Naive thymus-derived CD8-positive, alpha-beta T cell (primary cell): ENCODE results near the gene CENPN. TPM values are rescaled to one million over a fixed set of nuclear protein-coding genes. Genes with fewer than 3 reads are reported as not detected.

Source experiments
- ATAC-seq, 2 donors: fragments of 150-1000 bp; cut with Tn5 transposase in 1 of 2; sonication (Bioruptor Pico), chemical (Tn5 transposase) in 1 of 2; 1 replicate in 1 of 2; 2 replicates in 1 of 2; pipeline ENCODE4 v1.10.0; 2021; ENCODE audit warnings: mild to moderate bottlenecking in 2 of 2, moderate library complexity in 2 of 2
- POLR2A ChIA-PET: fragments of 350-600 bp; sonication (Branson Sonifier 250); formaldehyde crosslinking; loops from one replicate; lab custom pipeline; 2021; ENCODE audit warnings: antibody characterized with exemption; lab: Charles Lee
- DNase-seq, 10 donors: peaks; one replicate each; pipeline versions ENCODE4 v3.0.0 to v3.0.0-alpha.2; 2020 to 2022
- H3K27ac Mint-ChIP-seq, 10 donors: one replicate each; pipeline ENCODE4 v1.8.0; 2020 to 2022; ENCODE audit warnings: mild to moderate bottlenecking in 10 of 10, mixed read lengths in 10 of 10, moderate library complexity in 4 of 10, inconsistent platforms in 1 of 10
- H3K27me3 Mint-ChIP-seq, 5 donors: one replicate each; pipeline ENCODE4 v1.8.0; 2021 to 2022; ENCODE audit warnings: mixed read lengths in 5 of 5
- H3K36me3 Mint-ChIP-seq, 3 donors: one replicate each; pipeline ENCODE4 v1.8.0; 2020 to 2022; ENCODE audit warnings: mixed read lengths in 3 of 3, mild to moderate bottlenecking in 2 of 3, inconsistent platforms in 1 of 3
- H3K4me1 Mint-ChIP-seq, 4 donors: one replicate each; pipeline ENCODE4 v1.8.0; 2021 to 2022; ENCODE audit warnings: mixed read lengths in 4 of 4
- H3K4me3 Mint-ChIP-seq, 10 donors: one replicate each; pipeline ENCODE4 v1.8.0; 2020 to 2022; ENCODE audit warnings: mild to moderate bottlenecking in 10 of 10, mixed read lengths in 10 of 10, moderate library complexity in 6 of 10, inconsistent platforms in 1 of 10
- H3K9me3 Mint-ChIP-seq, 9 donors: one replicate each; pipeline ENCODE4 v1.8.0; 2020 to 2022; ENCODE audit warnings: mixed read lengths in 9 of 9, mild to moderate bottlenecking in 3 of 9, inconsistent platforms in 1 of 9, moderate library complexity in 1 of 9
- polyA plus RNA-seq, 3 donors: library from polyadenylated mRNA; unstranded; fragments of 300-500 nt; fragmentation: Illumina TruSeq; gene quantifications; one replicate each; pipeline ENCODE4 v1.2.3, GENCODE V29; 2021
- total RNA-seq, 8 experiments: library from RNA in 2 of 8; stranded (reverse) in 2 of 8; gene quantifications; one replicate each; pipeline ENCODE4 v1.2.3 and lab custom pipeline; 2021 to 2026

Gene CENPN, protein sequence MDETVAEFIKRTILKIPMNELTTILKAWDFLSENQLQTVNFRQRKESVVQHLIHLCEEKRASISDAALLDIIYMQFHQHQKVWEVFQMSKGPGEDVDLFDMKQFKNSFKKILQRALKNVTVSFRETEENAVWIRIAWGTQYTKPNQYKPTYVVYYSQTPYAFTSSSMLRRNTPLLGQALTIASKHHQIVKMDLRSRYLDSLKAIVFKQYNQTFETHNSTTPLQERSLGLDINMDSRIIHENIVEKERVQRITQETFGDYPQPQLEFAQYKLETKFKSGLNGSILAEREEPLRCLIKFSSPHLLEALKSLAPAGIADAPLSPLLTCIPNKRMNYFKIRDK
- 1 to 10 TPM; 1.4 to 4.0 TPM for total RNA-seq
- 1 to 10 TPM; 1.7 to 4.5 (median 3.0) TPM for polyA plus RNA-seq
- 3.8 to 33.0 (median 12.0) reads per million in 6 experiments for total RNA-seq (lab: John Stamatoyannopoulos, UW)

DNA sequence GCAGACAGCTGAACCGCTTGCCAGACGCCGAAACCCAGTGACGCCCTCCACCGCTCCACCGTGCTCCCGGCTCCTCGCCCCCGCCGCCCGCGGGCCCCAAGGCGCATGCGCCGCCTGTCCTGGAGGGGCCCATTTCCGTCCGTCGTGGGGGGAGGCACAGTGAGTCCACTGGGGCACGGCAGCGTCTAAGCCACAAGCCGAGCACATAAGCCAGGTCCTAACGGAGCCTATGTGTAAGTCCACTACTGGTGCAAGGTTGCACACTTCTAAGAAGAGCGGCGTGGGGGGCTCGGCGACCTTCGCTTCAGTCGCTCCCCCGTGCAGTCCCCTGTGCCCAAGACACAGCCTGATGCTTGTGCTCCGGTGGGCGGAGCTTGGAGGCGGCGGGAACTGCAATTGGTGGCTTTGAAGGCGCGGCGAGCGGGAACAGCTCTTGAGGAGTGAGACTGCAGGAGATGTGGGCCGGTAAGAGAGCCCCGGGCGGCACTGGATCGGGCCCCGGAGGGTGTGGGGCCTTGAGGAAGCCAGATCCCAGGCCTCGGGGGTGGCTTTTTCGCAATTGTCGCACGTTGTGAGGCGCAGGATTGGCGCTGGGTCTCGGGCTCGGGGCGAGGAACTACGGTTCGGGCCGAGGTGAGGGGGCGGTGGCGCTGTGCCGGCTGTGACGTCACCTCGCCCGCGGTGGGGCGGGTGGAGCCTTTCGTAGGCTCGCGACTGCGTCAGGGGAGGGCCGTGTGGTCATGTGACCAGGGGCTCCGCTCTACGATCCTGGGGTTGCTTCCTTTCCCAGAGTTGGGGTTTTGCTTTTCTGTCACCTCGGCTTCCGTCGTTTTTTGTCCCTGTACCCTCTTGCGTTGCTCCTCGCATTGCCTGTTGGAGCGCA, at the start of gene CENPN, which contains the start of gene CMC2:
TSS of gene CENPN (plus strand) at position 402 of the 883 bp plus-strand sequence. CDS start 4,726 bp downstream, outside the sequence.
TSS of gene CMC2 (minus strand) at position 73 of the 883 bp plus-strand sequence. CDS start 9,491 bp downstream, outside the sequence.
- POLR2A ChIA-PET: interaction anchor here (1.4 to 4.7 kb wide), 4 partner anchors 9 to 308 kb away, joined by 4 to 34 read pairs (median 16); partner anchors contain the start of genes ATMIN, C16orf46 and GAN
- Mint-ChIP-seq H3K27me3 (peaks cover 0 to 3% (median 0%) of the 10 kb centered on the region in 5 donors), H3K9me3 (no peaks in the 10 kb centered on the region), H3K4me1 (peaks cover 7 to 53% (median 43%) of the 10 kb centered on the region in 4 donors), H3K4me3 (peak within 1 kb of the TSS; percentile 88 to 100 (median 95)), H3K27ac (peak within 1 kb of the TSS; percentile 94 to 100 (median 100)), H3K36me3 (peaks cover 0 to 3% (median 0%) of the 10 kb centered on the region in 3 donors)
- DNase-seq (peak; percentile 94 to 100 (median 98)), ATAC-seq (peak; percentile 83 to 85)

DNA sequence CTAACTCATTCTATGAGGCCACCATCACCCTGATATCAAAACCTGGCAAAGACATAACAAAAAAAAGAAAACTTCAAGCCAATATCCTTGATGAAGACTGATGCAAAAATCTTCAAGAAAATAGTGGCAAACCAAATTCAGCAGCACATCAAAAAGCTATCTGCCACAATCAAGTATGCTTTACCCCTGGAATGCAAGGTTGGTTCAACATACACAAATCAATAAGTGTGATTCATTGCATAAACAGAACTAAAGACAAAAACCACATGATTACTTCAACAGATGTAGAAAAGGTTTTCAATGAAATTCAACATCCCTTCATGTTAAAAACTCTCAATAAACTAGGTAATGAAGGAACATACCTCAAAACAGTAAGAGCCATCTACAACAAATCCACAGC, 48.7 kb upstream of the CENPN start:
- no peak for ATAC-seq
- Mint-ChIP-seq H3K36me3 (peaks cover 4 to 66% (median 40%) of the 10 kb centered on the region in 3 donors), H3K27ac (no peak overlapping the region), H3K9me3 (peaks cover 28 to 76% (median 57%) of the 10 kb centered on the region in 9 donors), H3K4me1 (peaks cover 0 to 2% (median 0%) of the 10 kb centered on the region in 4 donors), H3K4me3 (no peak overlapping the region), H3K27me3 (peaks cover 0 to 2% (median 0%) of the 10 kb centered on the region in 5 donors)
- no peak for DNase-seq
- POLR2A ChIA-PET: no interaction called here

DNA sequence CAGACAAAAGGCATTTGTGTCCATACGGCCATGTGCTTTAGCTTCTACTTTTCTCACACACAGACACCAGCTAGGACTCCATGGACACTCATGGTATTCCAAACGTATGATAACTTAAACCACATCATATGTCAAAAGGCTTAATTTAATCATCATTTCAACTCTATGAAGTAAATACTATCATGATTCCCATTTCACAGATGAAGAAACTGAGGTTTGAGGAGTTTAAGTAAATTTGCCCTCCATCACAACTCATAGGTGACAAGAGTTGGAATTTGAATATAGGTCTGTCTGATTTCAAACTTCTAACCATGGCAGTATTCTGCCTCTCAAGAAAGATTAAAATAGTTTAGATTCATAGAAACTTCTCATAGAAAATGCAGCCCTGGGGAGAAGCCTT, 44.1 kb upstream of the CENPN start:
- H3K27me3 Mint-ChIP-seq: no peaks in the 10 kb centered on the region
- POLR2A ChIA-PET: no interaction called here
- H3K27ac Mint-ChIP-seq: no peak overlapping the region
- H3K4me3 Mint-ChIP-seq: no peak overlapping the region
- ATAC-seq (no peak), DNase-seq (no peak)
- H3K4me1 Mint-ChIP-seq: peaks cover 0 to 2% (median under 1%) of the 10 kb centered on the region in 4 donors
- peaks cover 15 to 35% (median 30%) of the 10 kb centered on the region in 9 donors for H3K9me3 Mint-ChIP-seq
- peaks cover 0 to 28% (median 25%) of the 10 kb centered on the region in 3 donors for H3K36me3 Mint-ChIP-seq

DNA sequence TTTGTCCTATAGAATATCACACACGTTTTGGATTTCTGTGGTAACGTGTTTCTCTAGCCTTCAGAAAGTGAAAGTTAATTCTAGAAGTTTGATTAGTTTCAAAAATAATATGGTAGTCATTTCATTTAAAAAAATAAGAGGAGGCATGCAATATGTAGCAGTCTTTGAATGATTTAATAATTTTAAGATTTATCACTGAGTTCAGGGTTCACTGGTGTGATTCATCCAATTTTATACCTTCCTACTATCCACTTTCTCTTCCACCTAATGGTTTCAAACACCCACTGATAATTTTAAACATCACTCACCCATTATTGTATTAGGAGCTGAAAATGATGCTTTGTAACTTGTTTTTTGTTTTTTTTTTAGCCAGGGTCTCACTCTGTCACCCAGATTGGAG, 42.7 kb upstream of the CENPN start:
- Mint-ChIP-seq H3K27me3 (no peaks in the 10 kb centered on the region), H3K36me3 (peaks cover 7 to 16% (median 15%) of the 10 kb centered on the region in 3 donors), H3K4me3 (no peak overlapping the region), H3K9me3 (peaks cover 8 to 23% (median 15%) of the 10 kb centered on the region in 9 donors), H3K27ac (no peak overlapping the region), H3K4me1 (peaks cover 0 to 2% (median under 1%) of the 10 kb centered on the region in 4 donors)
- POLR2A ChIA-PET: no interaction called here
- no peak for ATAC-seq
- DNase-seq: no peak

DNA sequence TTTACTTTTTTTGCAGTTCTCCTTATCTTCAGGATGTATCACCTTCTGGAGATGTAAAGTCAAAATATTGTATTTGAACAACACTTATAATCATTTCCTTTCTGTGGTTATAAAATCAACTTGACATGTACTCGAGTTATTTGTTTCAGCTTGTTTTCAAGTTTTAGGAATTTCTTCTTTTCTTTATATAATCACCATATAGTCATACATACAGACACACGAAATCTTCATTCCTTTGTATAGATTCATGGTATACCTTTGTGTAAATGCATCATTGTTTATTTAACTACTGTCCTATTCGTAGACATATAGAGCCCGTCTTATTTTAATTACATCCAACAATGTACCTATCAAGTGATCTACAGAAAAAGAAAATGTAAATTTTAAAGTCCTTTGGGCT, 40.4 kb upstream of the CENPN start:
- Mint-ChIP-seq H3K4me1 (peaks cover 0 to 2% (median under 1%) of the 10 kb centered on the region in 4 donors), H3K9me3 (no peaks in the 10 kb centered on the region), H3K27me3 (no peaks in the 10 kb centered on the region), H3K4me3 (no peak overlapping the region), H3K36me3 (peaks cover 0 to 15% (median 3%) of the 10 kb centered on the region in 3 donors), H3K27ac (no peak overlapping the region)
- POLR2A ChIA-PET: no interaction called here
- no peak for ATAC-seq
- no peak for DNase-seq

DNA sequence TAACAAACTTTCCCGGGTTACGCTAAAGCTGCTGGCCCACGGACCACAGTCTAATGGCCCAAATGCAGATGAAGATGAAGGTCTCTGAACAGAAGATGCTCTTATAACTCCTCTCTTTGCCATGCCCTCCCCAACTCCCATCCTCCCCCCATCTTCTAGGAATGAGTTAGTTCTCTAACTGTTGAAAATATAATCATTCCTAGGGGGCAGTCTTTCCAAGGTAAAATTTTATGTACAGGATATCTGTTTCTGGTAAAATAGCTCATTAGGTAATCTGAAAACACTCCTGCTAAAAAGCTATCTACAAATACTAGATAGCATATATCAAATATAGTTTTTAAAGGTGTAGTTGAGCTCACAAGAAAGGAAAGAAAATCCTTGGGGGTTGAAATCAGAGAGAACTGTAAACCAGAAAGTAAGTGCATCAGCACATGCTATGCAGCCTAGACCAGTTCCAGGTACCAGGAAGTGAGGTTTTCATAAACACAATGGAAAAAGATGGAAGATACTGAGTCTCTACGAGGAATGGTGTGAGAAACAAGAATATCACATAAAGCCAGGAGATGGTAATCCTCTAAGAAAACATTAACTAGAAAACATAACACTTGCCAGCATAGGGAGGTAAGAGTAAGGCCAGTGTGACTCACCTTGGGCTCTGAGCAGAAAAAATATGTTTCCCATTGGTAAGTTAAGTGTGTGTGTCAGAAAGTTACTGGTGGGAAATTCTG, 38.5 kb upstream of the CENPN start:
- H3K27ac Mint-ChIP-seq: peak overlapping the region in 1 of 10 donors; percentile 61

DNA sequence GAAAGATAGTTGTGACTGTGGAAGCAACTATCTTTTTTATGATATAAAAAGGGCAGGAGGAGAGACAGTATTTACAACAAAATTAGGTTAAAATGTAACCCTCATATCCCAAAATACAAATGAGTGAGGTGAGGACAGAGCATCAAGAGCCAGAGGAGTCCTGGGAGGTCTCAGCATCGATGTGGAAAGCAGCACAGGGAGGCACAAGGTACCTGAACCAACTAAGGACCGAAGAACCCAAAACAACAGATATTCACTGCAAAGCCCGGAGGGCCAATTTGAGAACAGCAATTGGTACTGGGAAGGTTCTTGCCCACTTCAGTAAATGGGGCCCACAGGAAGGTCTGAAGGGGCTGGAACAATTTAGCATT, 37.9 kb upstream of the CENPN start:
- Mint-ChIP-seq H3K27me3 (no peaks in the 10 kb centered on the region), H3K9me3 (no peaks in the 10 kb centered on the region), H3K36me3 (peaks cover 0 to 23% (median 5%) of the 10 kb centered on the region in 3 donors), H3K4me3 (no peak overlapping the region), H3K4me1 (peaks cover 0 to 4% (median 1%) of the 10 kb centered on the region in 4 donors), H3K27ac (peak overlapping the region in 2 of 10 donors; percentile 40 to 61)
- POLR2A ChIA-PET: no interaction called here
- no peak for ATAC-seq
- no peak for DNase-seq

More for the DNA sequence above, 38.5 kb upstream of the CENPN start:
- no peak for DNase-seq
- no peaks in the 10 kb centered on the region for H3K27me3 Mint-ChIP-seq
- no peak for ATAC-seq
- POLR2A ChIA-PET: no interaction called here
- H3K36me3 Mint-ChIP-seq: peaks cover 0 to 19% (median 4%) of the 10 kb centered on the region in 3 donors
- H3K4me3 Mint-ChIP-seq: no peak overlapping the region
- H3K9me3 Mint-ChIP-seq: no peaks in the 10 kb centered on the region
- peaks cover 0 to 2% (median under 1%) of the 10 kb centered on the region in 4 donors for H3K4me1 Mint-ChIP-seq

DNA sequence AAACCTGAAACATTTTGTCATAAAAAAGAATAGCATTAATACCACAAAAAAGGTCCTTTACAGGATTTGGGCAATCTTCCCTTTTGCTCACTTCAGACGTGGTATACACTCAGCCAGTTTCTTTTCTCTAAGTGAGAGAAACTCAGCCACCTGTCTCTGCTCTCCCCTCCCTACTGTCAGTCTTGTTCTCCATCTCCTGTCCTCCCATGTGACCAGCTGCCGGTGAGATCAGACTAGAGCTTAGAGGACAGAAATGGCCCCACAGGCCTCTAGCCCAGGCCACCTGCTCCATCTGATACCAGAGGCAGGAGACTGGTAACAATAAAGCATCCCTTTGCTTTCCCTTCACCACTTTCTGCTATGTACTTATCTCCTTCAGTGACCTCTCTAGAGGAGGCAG, 35.2 kb upstream of the CENPN start:
- POLR2A ChIA-PET: interaction anchor here (0.7 kb wide), 1 partner anchor 39 kb away, joined by 3 read pairs; no protein-coding TSS in a partner anchor
- no peaks in the 10 kb centered on the region for H3K27me3 Mint-ChIP-seq
- ATAC-seq (no peak), DNase-seq (no peak)
- H3K9me3 Mint-ChIP-seq: no peaks in the 10 kb centered on the region
- H3K27ac Mint-ChIP-seq: peak overlapping the region in 2 of 10 donors; percentile 4 to 52
- H3K4me1 Mint-ChIP-seq: peaks cover 0 to 8% (median 1%) of the 10 kb centered on the region in 4 donors
- peaks cover 0 to 46% (median 13%) of the 10 kb centered on the region in 3 donors for H3K36me3 Mint-ChIP-seq
- H3K4me3 Mint-ChIP-seq: no peak overlapping the region

DNA sequence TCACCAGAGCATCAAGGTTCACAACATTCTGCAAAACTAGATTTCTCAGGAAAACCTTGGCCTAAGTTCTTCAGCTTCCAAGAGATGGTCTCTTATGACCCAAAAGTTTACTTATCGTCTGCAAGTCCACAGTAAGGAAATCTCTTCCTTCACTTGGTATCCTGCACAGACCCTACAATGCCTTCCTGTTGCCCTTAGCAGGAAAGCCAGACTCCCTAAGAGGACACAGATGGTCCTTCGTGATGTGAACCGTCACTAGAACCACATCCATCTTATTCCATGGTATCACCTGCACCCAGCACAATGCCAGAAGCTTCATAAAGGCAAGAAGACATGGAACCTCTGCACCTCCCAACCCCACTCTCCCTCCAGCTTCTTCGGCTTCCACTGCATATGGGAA, 34.4 kb upstream of the CENPN start:
- ATAC-seq: no peak
- peaks cover 0 to 53% (median 14%) of the 10 kb centered on the region in 3 donors for H3K36me3 Mint-ChIP-seq
- H3K27me3 Mint-ChIP-seq: no peaks in the 10 kb centered on the region
- DNase-seq: no peak
- H3K4me1 Mint-ChIP-seq: peaks cover 0 to 10% (median 1%) of the 10 kb centered on the region in 4 donors
- H3K4me3 Mint-ChIP-seq: no peak overlapping the region
- POLR2A ChIA-PET: no interaction called here
- no peaks in the 10 kb centered on the region for H3K9me3 Mint-ChIP-seq
- H3K27ac Mint-ChIP-seq: no peak overlapping the region

DNA sequence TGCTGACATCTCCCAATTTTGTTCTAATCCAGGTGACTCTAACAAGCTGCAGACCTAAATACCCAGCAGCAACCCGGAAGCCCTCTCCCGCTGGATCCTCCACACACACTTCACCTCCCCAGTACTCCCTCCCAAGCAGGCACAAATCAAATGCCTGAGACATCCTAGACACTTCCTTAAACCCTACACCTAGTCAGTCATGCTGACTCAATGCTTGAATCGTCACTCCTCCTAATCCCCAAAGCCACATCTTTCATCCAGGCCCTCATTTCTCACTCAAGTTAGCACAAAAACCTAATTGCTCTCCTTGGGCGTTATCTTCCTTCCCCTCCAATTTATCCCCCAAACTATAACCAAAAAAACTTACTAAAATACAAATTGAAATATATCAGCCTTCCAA, 33.0 kb upstream of the CENPN start:
- peaks cover under 1 to 63% (median 20%) of the 10 kb centered on the region in 3 donors for H3K36me3 Mint-ChIP-seq
- H3K27ac Mint-ChIP-seq: peak overlapping the region in 1 of 10 donors; percentile 66

DNA sequence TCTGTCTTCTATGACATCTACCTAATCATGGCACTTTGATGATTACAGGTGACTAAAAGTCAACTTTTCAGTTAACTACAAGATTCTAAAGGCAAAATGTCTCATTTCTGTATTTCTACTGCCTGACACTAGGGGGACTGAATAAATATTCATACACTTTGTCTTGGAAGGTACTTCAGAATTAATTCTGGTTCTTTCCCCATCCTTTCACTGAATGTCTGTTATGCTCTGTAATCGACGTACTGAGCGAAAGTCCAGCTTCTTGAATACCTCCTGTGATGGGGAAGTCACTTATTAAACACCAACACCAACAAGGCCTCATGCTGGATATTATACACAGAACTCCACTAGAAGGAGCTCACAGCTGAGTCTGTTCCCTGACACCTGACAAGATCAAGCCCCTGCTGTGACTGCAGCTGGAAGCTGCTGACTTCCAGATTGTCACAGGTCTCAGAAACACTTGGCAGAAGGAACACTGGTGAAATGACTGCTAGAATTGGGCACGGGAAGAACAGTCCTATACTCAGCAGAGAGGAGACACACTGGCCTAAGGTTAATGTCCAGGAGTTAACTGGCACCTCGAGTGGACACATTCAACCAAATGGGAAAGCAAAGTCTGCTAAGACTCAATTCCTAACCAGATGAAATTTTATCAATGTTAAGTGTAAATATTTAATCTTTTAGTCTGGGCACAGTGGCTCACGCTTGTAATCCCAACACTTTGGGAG, 32.2 kb upstream of the CENPN start:
- no peak for DNase-seq
- Mint-ChIP-seq H3K27ac (peak overlapping the region in 3 of 10 donors; percentile 47 to 75 (median 66)), H3K4me3 (no peak overlapping the region), H3K27me3 (no peaks in the 10 kb centered on the region), H3K36me3 (peaks cover 4 to 62% (median 21%) of the 10 kb centered on the region in 3 donors), H3K4me1 (peaks cover 0 to 11% (median 1%) of the 10 kb centered on the region in 4 donors), H3K9me3 (no peaks in the 10 kb centered on the region)
- no peak for ATAC-seq
- POLR2A ChIA-PET: no interaction called here

More for the DNA sequence above, 33.0 kb upstream of the CENPN start:
- Mint-ChIP-seq H3K9me3 (no peaks in the 10 kb centered on the region), H3K27me3 (no peaks in the 10 kb centered on the region), H3K4me1 (peaks cover 0 to 11% (median 1%) of the 10 kb centered on the region in 4 donors), H3K4me3 (no peak overlapping the region)
- POLR2A ChIA-PET: no interaction called here
- ATAC-seq: no peak
- DNase-seq: no peak
